HEK293 (cell line): Measurements from ENCODE around the gene CSAG1.
"Not testable (repeated sequence)": the region's sequence is repeated elsewhere in the genome, so short reads cannot be mapped to it uniquely, and the experiment has no call there.

Source experiments
- CTCF ChIP-seq: fragments of 450-650 bp; formaldehyde crosslinking; IDR thresholded peaks from 2 replicates; pipeline ENCODE4 v1.5.1; 2016; ENCODE audit warnings: missing biosample characterization, missing genetic modification characterization
- GLI2 ChIP-seq: fragments of 450-650 bp; formaldehyde crosslinking; IDR thresholded peaks from 2 replicates; pipeline ENCODE4; 2017; ENCODE audit warnings: missing biosample characterization, missing genetic modification characterization, low read depth, borderline replicate concordance
- SP3 ChIP-seq: fragments of 450-650 bp; formaldehyde crosslinking; IDR thresholded peaks from 2 replicates; pipeline ENCODE4 v1.5.1; 2016; ENCODE audit warnings: missing biosample characterization, missing genetic modification characterization
- ZFP37 ChIP-seq: fragments of 450-650 bp; formaldehyde crosslinking; IDR thresholded peaks from 2 replicates; pipeline ENCODE4 v1.5.1; 2016; ENCODE audit warnings: missing biosample characterization, missing genetic modification characterization
- ZNF239 ChIP-seq: fragments of 450-650 bp; formaldehyde crosslinking; IDR thresholded peaks from 2 replicates; pipeline ENCODE4 v1.5.1; 2016; ENCODE audit warnings: missing biosample characterization, missing genetic modification characterization
- ZNF266 ChIP-seq: fragments of 450-650 bp; formaldehyde crosslinking; IDR thresholded peaks from 2 replicates; pipeline ENCODE4 v1.5.1; 2016; ENCODE audit warnings: missing biosample characterization, missing genetic modification characterization, low read depth
- ZNF423 ChIP-seq: fragments of 450-650 bp; formaldehyde crosslinking; IDR thresholded peaks from 2 replicates; pipeline ENCODE4 v1.5.1; 2016; ENCODE audit warnings: missing biosample characterization, missing genetic modification characterization

- TF ChIP-seq ZNF423, CTCF, GLI2, SP3, ZNF266, ZFP37, ZNF239 (tag by site-specific recombination): not testable (repeated sequence)
Measured at GRCh38 chrX:152753686-152754650, 20.4 kb upstream of the CSAG1 start, which contains the start of gene MAGEA2.
